IPS-NIHi11 (cell line): ENCODE measurements around the gene RBBP8.
A peak's percentile ranks its signal among the peaks of the same experiment; 100 is the strongest.
"Not testable (repeated sequence)": the region's sequence is repeated elsewhere in the genome, so short reads cannot be mapped to it uniquely, and the experiment has no call there.

Source experiments
- DNase-seq: peaks from one replicate; pipeline ENCODE4 v3.0.0; 2012; ENCODE audit warnings: mixed read lengths, low spot score

Gene RBBP8

GRCh38 chr18:22933206-22933965, at the start of gene RBBP8:
Gene RBBP8 (plus strand): TSS chr18:22933328. CDS start chr18:22936852, 3,524 bp downstream.
- DNase-seq: peak; percentile 89

GRCh38 chr18:22883827-22884226, 49.3 kb upstream of the RBBP8 start:
- DNase-seq: no peak

GRCh38 chr18:22885694-22886093, 47.4 kb upstream of the RBBP8 start:
- DNase-seq: not testable (repeated sequence)

GRCh38 chr18:22899421-22899820, 33.7 kb upstream of the RBBP8 start:
- DNase-seq: no peak

GRCh38 chr18:22900558-22901238, 32.4 kb upstream of the RBBP8 start:
- peak; percentile 15 for DNase-seq

- DNase-seq: no peak
Observed at GRCh38 chr18:22902093-22902492, 31.0 kb upstream of the RBBP8 start.

- not testable (repeated sequence) for DNase-seq
Observed at GRCh38 chr18:22903248-22903647, 29.9 kb upstream of the RBBP8 start.

- no peak for DNase-seq
Observed at GRCh38 chr18:22912149-22912548, 21.0 kb upstream of the RBBP8 start.

GRCh38 chr18:22912835-22913234, 20.3 kb upstream of the RBBP8 start:
- no peak for DNase-seq

GRCh38 chr18:22913861-22914260, 19.3 kb upstream of the RBBP8 start:
- DNase-seq: peak; percentile 57

GRCh38 chr18:22914633-22915032, 18.5 kb upstream of the RBBP8 start:
- peak; percentile 10 for DNase-seq

- DNase-seq: no peak
Observed at GRCh38 chr18:22915337-22915736, 17.8 kb upstream of the RBBP8 start.

- DNase-seq: no peak
Observed at GRCh38 chr18:22921772-22922171, 11.4 kb upstream of the RBBP8 start.

GRCh38 chr18:22924589-22924988, 8.5 kb upstream of the RBBP8 start:
- no peak for DNase-seq

GRCh38 chr18:22926454-22926853, 6.7 kb upstream of the RBBP8 start:
- no peak for DNase-seq

- no peak for DNase-seq
Observed at GRCh38 chr18:22928339-22928738, 4.8 kb upstream of the RBBP8 start.

- peak; percentile 70 for DNase-seq
Observed at GRCh38 chr18:22930089-22930713, 2.9 kb upstream of the RBBP8 start.

GRCh38 chr18:22932885-22933205, 283 bp upstream of the RBBP8 start:
- peak; percentile 12 for DNase-seq

GRCh38 chr18:22933966-22934423, 867 bp downstream of the RBBP8 start:
- DNase-seq: no peak

GRCh38 chr18:22934789-22935188, 1.7 kb downstream of the RBBP8 start:
- DNase-seq: no peak

- DNase-seq: no peak
Observed at GRCh38 chr18:22935431-22935830, 2.3 kb downstream of the RBBP8 start.

GRCh38 chr18:22936515-22936914, 3.4 kb downstream of the RBBP8 start:
- no peak for DNase-seq

- DNase-seq: no peak
Observed at GRCh38 chr18:22939649-22940048, 6.5 kb downstream of the RBBP8 start.
